Activated effector memory CD4-positive, alpha-beta T cell treated with anti-CD3 and anti-CD28 coated beads, Interleukin-2, amount 50 U/mL, for 16 hours (primary cell): ENCODE data around the gene DUSP8.
"Not testable (repeated sequence)": the region's sequence is repeated elsewhere in the genome, so short reads cannot be mapped to it uniquely, and the experiment has no call there.

Experiments
- DNase-seq: peaks from one replicate; pipeline ENCODE4 v3.0.0-alpha.2; 2020

Gene DUSP8

GRCh38 chr11:1572197-1573076, at the start of gene DUSP8:
TSS of gene DUSP8 (minus strand) at chr11:1572271. CDS start at chr11:1565826, 6,445 bp downstream.
- peak; percentile 97 for DNase-seq

- no peak for DNase-seq
Measured at GRCh38 chr11:1619449-1619848, 47.4 kb upstream of the DUSP8 start.

- DNase-seq, result no peak
Measured at GRCh38 chr11:1618231-1618630, 46.2 kb upstream of the DUSP8 start.

- no peak for DNase-seq
Measured at GRCh38 chr11:1608363-1608762, 36.3 kb upstream of the DUSP8 start, which contains the start of gene KRTAP5-3. TSS of gene KRTAP5-3 (minus strand) at chr11:1608463. CDS start at chr11:1608385, 78 bp downstream.

GRCh38 chr11:1607901-1608300, 35.8 kb upstream of the DUSP8 start:
- not testable (repeated sequence) for DNase-seq

- not testable (repeated sequence) for DNase-seq
Measured at GRCh38 chr11:1607156-1607845, 35.2 kb upstream of the DUSP8 start.

GRCh38 chr11:1605923-1606322, 33.9 kb upstream of the DUSP8 start:
- DNase-seq, result not testable (repeated sequence)

GRCh38 chr11:1604711-1605110, 32.6 kb upstream of the DUSP8 start:
- DNase-seq, result no peak

GRCh38 chr11:1604181-1604580, 32.1 kb upstream of the DUSP8 start:
- DNase-seq, result no peak

- no peak for DNase-seq
Measured at GRCh38 chr11:1603629-1604028, 31.6 kb upstream of the DUSP8 start.

- not testable (repeated sequence) for DNase-seq
Measured at GRCh38 chr11:1601663-1602062, 29.6 kb upstream of the DUSP8 start.

GRCh38 chr11:1600626-1601025, 28.6 kb upstream of the DUSP8 start:
- DNase-seq, result no peak

- DNase-seq, result no peak
Measured at GRCh38 chr11:1598816-1599215, 26.7 kb upstream of the DUSP8 start.

- DNase-seq, result not testable (repeated sequence)
Measured at GRCh38 chr11:1598406-1598805, 26.3 kb upstream of the DUSP8 start.

GRCh38 chr11:1597994-1598380, 25.9 kb upstream of the DUSP8 start, which contains the start of gene KRTAP5-2:
TSS of gene KRTAP5-2 (minus strand) at chr11:1598294. CDS start at chr11:1598250, 44 bp downstream.
- DNase-seq, result no peak

GRCh38 chr11:1597331-1597993, 25.4 kb upstream of the DUSP8 start:
- no peak for DNase-seq

GRCh38 chr11:1596576-1597121, 24.6 kb upstream of the DUSP8 start:
- not testable (repeated sequence) for DNase-seq

- DNase-seq, result not testable (repeated sequence)
Measured at GRCh38 chr11:1595994-1596575, 24.0 kb upstream of the DUSP8 start.

GRCh38 chr11:1592628-1593027, 20.6 kb upstream of the DUSP8 start:
- peak; percentile 2 for DNase-seq

- DNase-seq, result no peak
Measured at GRCh38 chr11:1589996-1590395, 17.9 kb upstream of the DUSP8 start.

GRCh38 chr11:1589191-1589963, 17.3 kb upstream of the DUSP8 start:
- DNase-seq, result not testable (repeated sequence)

GRCh38 chr11:1586699-1587098, 14.6 kb upstream of the DUSP8 start:
- DNase-seq, result no peak
